Measurements from ENCODE around the gene EPHB1. TPM values are rescaled to one million over a fixed set of nuclear protein-coding genes. Genes with fewer than 3 reads are reported as not detected.

Gene EPHB1
- total RNA-seq, 1 donor, result 1.3 TPM

- no peak for DNase-seq (ENCODE audit: low read depth)
- H3K4me3 ChIP-seq (ENCODE audit: low read depth, low read length), result no peak overlapping the region
- TF ChIP-seq CTCF (IDR thresholded peaks at IDR 0.05; ENCODE audit: insufficient read depth, low read depth, low read length), result no peak
These were observed 371.3 kb downstream of the EPHB1 start for GRCh38 chr3:135166266-135166825.

GRCh38 chr3:135168822-135169221 lies 373.8 kb downstream of the EPHB1 start:
- TF ChIP-seq CTCF (IDR thresholded peaks at IDR 0.05; ENCODE audit: insufficient read depth, low read depth, low read length), result no peak

GRCh38 chr3:135169651-135170050 lies 374.6 kb downstream of the EPHB1 start:
- no peak overlapping the region for H3K4me3 ChIP-seq (ENCODE audit: low read depth, low read length)
- TF ChIP-seq CTCF (IDR thresholded peaks at IDR 0.05; ENCODE audit: insufficient read depth, low read depth, low read length), result no peak
- no peak for DNase-seq (ENCODE audit: low read depth)

More at GRCh38 chr3:135168822-135169221, 373.8 kb downstream of the EPHB1 start:
- no peak for DNase-seq (ENCODE audit: low read depth)
- H3K4me3 ChIP-seq (ENCODE audit: low read depth, low read length), result no peak overlapping the region

GRCh38 chr3:135170732-135171131 lies 375.7 kb downstream of the EPHB1 start:
- no peak for DNase-seq (ENCODE audit: low read depth)
- no peak for TF ChIP-seq CTCF (IDR thresholded peaks at IDR 0.05; ENCODE audit: insufficient read depth, low read depth, low read length)

GRCh38 chr3:135172191-135172869 lies 377.3 kb downstream of the EPHB1 start:
- H3K4me3 ChIP-seq (ENCODE audit: low read depth, low read length), result no peak overlapping the region
- TF ChIP-seq CTCF (IDR thresholded peaks at IDR 0.05; ENCODE audit: insufficient read depth, low read depth, low read length), result no peak
- DNase-seq (ENCODE audit: low read depth), result no peak

More at GRCh38 chr3:135170732-135171131, 375.7 kb downstream of the EPHB1 start:
- no peak overlapping the region for H3K4me3 ChIP-seq (ENCODE audit: low read depth, low read length)

GRCh38 chr3:135175728-135176277 lies 380.7 kb downstream of the EPHB1 start:
- H3K4me3 ChIP-seq (ENCODE audit: low read depth, low read length), result no peak overlapping the region
- TF ChIP-seq CTCF (IDR thresholded peaks at IDR 0.05; ENCODE audit: insufficient read depth, low read depth, low read length), result no peak
- no peak for DNase-seq (ENCODE audit: low read depth)
